NOMO-1 (cell line): ENCODE results near the gene SEMA3G.

ENCODE experiments used
- DNase-seq, 2 experiments: peaks; one replicate each; lab custom pipeline; 2025; ENCODE audit not compliant: unreplicated experiment in 2 of 2; lab: John Stamatoyannopoulos, UW

The SEMA3G gene

DNA sequence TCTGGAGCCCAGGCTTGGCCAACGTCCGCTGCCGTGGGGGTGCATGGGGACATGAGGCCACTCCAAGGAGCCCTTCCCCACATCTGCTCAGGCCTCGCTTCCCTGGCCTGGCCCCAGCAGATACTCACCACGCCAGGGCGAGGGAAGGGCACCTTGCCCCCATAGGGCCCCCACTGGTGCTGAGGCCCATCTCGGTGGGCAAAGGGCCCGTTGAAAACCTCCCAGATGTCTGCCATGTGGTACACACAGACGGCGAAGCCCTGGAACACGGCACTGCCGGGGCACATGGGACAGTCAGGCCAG is 4.7 kb downstream of the SEMA3G start:
- DNase-seq = no peak

DNA sequence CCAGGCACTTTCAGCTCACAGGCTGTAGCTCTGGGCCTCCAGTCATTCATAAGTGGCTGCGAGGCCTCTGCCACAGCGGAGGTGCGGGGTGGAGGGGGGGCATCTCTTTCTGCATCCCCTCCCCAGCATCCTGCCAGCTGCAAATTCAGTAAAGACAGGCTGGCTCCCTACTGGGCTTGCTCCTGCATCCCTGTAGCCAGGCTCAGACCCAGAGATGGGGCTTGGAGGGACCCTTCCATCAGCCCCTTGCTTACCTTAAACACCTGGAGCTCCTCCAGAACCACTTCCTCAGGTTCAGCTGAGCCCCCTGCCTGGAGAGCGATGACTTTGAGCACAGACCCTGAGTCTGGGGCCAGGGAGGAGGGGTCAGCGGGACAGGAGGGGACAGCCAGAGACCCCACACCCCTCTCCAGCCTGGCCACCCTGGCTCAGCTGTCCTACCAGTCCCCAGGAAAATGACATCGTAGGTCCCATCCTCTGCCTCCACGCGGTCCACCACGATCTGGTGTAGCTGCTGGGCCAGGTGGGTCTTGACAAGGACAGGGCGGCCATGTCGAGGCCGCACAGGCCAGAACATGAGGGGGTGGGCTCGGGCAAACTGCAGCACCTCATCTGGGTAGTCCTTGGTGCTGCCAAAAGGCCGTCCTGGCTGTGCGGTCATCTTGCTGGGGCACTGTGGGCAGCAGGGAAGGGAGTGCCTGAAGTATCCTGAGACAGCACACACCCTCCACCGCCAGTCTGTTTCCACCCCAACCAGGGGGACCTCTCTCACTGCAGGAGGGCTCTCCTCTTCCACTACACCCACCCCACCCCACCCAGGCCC is 5.3 kb downstream of the SEMA3G start:
- DNase-seq = no peak

DNA sequence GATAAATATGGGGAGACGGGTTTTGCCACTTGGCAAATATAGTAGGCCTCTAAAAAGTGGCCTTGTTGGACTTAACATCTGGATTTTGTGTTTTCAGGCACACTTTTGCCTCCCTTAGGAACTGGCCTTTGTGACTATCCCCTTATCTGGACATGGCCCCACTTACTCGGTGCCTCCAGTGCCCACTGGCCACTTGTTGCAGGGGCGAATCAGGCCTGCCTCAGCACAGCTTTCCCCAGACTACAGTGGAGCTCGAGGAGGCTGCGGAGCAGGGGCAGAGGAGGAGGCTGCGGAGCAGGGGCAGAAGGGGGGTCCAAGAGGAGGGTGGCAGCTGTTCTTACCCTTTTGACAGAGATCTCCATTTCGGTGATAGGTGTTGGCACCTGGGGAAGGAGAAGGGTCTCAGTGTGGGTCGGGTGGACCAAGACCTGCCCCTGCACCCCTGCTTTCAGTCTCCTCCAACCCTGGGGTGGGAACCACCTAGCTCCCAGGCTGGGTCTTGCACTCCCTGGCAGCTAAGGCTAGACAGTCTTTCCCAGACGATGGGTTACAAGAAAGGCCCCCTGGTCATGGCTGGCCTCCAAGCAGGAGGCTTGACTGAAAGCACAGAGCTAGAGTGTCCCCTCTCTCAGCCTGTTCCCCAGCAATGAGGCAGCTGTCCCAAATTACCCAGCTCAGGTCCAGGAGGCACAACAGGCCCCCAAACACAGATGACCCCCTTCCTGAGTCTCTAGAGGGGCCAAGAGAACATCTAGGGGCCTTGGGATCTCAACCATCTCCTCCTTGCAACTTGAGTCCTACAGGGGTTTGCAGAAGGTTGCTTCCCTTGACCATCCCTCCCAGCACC is 6.1 kb downstream of the SEMA3G start:
- DNase-seq = no peak

DNA sequence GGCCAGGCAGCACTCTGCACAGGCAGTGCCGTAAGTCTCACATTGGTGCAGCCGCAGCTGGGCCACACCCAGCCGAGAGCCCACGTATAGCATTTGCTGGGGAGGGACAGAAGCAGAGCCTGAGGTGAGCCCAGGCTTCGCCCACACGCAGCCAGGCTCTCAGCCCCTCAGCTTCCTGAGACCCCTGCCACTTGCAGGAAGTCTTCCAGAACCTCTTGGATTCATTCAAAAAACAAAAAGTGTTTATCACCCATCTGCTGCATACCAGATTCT is 6.9 kb downstream of the SEMA3G start:
- no peak for DNase-seq

DNA sequence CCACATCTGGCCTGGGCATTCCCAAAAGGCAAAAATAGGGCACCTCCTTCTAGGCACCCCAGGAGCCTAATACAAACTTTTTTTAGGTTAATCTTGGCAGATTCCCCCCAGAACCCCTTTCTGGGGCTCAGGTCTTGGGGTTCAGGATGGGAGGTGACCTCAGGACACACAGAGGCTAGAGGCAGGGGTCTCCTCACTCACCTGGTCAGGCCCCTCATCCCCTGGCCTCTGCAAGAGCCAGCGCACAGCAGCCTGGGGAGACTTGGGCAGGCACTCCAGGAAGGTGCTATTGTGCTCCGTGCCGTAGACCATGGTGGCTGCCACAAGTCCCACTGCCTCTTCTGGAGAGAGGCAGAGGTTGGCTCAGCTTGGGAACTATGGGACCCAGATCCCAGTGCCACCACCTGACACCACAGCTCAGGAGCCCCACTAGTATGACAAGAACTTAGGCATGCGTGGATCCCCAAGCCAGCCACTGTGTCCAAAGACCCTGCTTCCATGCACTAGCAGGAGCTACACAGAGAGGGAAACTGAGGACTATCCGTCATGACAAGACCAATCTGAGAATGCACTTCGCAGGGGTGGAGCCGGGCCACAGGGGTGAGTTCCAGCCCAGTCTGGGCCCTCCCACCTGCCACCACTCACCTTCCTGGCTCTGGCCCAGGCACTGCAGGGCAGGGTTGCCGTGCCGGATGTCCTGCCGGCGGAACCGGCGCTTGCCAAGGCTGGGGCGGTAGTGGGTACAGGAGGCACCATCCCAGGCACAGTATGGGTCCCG is 7.4 kb downstream of the SEMA3G start:
- DNase-seq = no peak

DNA sequence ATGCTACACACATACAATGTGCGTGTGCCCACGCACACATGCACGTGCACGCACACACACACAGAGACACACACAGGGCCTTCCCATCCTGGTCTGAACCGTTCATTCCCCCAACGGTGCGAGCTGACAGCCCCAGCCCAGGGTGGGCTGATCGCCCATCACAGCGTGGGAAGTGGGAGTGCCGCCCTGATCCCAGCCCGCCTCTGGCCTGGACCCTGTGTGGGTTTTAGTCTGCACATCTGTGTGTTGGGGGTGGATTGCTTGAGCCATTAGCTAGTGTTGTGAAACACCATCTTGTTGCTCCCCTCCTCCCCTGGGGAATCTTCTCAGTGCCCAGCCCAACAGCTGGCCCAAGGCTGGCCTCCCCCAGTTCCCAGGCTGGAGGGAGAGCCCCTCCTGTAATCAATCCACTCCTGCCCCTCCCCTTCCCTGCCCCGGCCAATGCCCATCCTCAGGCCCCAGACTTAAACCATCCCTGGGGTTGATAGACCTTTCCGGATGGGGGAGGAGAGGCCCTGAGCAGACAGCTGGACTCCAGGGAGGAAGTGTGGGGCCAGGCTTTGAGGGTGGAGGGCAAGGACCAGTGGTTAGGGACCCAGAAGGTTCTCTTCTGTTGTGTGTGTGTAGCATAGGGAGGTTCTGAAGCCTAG is 8.3 kb downstream of the SEMA3G start:
- peak; percentile 42 to 46 for DNase-seq

DNA sequence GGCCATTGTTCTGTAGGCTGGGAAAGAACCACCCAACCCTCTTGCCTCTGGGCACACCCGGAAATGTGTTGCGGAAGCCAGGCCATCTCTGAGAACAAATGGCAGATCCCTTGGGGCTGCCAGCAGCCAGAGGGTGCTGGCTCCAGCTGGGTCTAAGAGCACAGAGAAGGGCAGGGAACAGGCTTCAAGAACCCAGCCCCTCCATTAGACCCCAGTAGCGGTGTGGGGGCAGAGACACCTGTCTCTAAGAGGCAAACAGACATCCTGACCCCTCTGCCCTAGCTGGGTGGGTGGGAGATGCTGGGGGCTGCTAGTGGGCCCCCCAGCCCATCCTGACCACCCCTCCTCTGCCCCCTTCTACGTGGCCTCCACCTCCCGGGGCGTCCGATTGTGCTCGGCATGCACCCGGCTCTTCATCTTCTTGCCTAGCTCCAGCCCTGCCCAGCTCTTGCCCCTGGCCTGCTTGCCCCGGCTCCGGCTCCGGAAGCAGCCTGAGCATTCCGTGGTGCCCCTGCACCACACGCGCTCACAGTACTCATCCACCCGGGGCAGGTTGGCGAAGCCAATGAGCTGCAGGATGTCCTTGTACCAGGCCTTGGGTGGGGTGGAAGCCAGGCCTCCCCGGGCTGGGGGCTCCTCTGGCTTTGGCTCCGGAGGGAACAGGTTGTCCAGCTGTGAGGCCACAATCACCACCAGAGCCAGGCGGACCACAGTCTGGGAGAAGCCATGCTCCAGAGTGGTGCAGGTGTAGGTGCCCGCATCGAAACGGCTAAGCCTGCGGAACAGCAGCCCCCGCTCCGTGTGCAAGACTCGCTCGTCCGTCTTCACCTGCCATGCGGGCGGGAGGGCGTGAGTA is 9.4 kb downstream of the SEMA3G start:
- DNase-seq = no peak

DNA sequence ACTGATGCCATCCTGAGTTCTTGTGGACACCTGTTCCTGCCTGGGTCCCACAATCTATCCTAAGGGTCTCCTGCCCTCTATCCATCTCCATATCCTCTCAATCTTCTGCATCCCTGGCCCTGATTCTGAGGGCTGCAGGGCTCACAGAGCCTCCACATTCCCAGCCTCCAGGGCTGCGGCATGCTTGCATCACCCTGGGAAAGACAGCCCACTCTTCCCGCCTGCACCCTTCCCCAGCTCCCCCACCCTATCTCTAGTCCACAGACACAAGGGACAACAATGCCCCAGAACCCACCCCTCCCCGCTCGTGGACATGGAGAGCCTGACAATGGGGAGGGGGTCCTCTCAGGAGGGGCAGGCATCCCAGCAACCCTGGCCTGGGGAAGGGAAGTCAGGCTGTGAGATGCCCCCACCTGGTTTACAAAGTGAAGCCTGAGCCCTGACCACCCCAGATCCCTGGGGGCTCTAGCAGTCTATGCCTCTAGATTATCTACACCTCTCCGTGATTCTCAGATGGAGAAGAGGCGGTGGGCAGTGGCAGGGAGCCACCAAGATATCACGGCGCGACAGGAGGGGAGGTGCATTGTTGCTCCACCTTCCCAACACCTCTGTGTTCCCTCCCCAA is 10.3 kb downstream of the SEMA3G start:
- DNase-seq = no peak

DNA sequence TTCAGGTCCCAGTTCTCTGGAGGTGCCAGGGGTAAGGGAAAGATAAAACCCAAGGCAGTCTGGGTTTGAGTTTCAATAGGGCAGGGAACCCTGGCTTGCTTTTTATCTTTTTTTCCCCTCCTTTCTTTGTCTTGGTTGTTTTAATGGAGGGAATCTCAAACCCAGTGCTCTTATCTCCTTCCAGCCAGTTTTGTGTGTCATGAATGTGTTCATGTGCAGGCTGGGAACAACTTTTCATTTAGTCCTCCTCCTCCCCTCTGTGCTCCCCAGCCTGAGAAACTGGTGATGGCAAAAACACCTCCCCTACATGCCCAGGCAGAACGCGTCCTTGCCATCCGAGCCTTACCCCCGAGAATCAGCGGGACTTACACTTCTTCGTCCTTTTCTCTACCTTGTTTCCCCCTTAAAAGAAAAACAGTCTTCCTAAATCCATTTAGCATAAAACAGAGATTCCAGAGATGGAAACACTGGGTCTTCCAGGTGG is 10.9 kb downstream of the SEMA3G start:
- DNase-seq = no peak

DNA sequence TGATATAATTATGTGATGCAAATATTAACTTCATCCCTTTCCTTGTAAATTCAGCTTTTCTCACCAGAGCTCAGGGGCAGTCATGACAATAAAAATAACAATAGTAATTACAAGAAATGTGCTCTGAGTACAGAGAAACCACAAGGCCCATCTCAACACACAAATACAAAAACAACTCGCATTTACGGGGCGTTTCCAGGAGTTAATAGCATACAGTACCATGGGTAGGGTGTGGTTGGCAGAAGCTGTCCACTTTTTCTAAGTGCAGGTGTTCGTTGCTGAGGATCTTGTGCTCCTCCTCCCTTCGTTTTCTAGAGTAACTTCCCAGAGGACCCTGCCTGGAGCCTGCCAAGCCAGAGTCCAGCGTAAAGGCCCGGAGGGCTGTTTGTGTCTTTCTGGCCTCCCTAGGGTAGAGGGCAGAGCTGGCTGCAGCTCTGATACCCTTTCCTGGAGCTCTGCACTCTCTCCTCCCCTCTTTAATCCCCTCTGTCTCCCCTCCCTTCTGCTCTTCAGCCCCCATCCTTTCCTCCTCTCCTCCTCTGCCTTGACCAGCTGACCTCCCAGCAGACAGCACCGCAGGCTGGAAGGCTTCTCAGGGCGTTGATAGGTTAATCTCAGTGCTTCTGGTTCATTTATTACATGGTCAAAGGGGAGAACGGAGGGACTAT is 11.4 kb downstream of the SEMA3G start:
- DNase-seq = no peak

DNA sequence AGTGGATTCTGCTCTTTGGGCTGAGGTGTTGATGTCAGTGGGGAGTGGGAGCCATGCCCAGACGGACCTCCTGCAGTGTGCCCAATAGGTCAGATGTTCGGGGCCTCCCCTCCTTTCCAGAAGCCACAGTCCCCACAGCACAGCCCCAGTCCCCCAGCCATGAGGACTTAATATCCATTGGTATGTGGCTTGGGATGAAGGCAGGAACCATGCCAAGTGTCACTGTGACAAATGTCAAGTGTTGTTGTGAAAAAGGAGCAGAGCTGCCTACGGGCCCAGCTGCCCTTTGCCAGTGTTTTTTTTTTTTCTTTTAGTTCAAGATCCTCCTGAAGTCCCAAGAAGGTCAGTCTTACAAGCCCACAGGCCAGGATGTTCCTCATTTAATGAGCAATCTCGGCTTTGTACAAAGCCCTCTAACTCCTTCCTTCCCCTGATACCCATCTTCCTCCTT is 12.2 kb downstream of the SEMA3G start:
- peak in 1 of 2 experiments; percentile 36 for DNase-seq

DNA sequence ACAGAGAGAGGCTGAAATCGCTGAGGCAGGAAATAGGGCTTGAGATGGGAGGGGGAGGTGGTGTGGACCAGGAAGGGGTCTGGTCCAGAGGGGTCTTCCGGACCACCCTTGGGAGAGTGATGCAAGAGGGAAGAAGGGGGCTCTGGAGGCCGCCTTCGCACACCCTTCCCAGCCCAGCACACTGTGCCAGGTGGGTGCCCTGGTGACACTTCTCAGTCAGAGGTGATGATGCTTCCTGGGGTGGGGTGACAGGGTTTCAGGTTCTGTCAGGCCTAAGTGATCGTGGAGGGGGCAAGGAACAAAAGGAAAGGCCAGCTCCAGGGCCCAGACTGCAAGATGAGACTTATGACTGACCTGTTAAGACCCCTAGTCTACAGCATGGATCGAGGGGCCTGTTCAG is 12.7 kb downstream of the SEMA3G start:
- DNase-seq = no peak

DNA sequence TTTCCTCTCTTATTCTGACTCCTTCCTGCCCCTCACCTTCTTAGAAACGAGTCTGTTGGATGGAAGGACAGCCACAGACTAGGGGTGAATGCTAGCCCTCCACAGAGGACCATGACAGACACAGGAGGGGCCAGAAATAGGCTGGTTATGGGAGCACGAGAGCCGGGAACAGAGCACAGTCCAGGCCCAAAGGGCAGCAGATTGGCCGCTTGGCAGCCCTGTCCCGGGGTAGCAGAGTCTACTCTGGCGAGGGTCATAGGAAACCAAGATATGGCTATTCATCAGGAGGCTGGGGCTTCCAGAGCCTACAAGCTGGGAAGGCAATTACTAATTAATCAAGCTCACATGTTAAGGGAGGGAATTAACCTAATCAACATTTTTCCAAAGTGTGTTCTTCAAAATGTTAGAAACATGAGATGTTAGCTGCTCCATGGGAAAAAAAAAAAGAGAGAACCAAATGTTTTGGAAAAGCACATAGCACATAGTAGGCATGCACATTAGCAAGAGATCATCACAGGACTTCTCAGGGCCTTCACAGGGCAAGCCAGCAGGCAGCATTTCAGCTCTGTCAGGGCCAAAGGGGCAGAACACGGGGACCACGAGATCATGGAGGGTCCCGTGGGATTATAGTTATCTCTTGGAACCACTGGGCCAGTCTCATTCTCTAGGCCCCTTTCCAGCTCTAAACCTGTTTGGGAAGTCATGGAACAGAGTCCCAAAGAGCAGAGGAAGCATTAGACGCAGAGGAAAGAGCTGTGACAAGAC is 13.3 kb downstream of the SEMA3G start:
- DNase-seq = no peak

DNA sequence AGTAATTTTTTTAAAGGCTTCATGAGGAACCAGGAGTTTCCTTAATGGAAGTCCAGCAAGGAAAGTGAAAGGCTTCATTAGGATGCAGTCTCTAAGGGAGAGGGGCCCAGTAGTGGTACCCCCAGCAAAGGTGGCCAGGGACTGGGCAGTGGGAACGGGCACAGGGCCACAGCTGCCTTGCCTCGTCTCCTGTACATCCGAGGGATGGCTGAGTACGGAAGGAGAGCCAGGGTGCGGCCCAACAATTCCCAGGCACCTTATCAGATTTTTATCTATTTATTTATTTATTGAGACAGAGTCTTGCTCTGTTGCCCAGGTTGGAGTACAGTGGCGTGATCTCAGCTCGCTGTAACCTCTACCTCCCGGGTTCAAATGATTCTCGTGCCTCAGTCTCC is 14.5 kb downstream of the SEMA3G start:
- no peak for DNase-seq

DNA sequence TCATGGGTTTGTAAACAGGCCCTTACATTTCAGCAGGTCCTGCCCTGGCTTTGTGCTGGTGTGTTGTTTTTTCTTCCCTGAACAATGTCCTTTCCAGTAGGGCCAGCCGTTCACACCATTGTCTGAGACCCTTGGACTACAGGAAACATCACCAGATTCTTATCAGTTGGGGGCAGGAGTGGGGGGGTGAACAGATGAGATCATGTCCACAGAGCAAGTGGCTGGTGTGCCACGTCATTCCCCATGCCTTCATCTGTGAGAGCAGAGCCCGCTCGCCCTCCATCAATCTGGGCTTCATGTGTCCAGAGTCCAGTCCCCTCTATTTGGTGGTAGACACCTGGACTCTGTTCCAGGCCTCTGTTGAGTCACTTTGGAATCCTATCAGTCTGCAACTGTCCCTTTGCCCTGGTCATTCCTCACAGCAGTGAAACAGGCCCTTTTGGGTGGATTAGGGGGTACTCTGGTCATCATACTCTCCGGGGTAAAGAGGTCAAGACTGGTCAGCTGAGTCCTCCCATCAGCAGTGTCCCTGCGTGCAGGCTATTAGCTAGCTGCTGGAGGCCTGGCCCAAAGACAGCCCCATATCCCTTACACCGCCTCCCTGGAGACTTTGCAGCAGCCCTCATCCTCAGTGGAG is 15.0 kb downstream of the SEMA3G start:
- no peak for DNase-seq

DNA sequence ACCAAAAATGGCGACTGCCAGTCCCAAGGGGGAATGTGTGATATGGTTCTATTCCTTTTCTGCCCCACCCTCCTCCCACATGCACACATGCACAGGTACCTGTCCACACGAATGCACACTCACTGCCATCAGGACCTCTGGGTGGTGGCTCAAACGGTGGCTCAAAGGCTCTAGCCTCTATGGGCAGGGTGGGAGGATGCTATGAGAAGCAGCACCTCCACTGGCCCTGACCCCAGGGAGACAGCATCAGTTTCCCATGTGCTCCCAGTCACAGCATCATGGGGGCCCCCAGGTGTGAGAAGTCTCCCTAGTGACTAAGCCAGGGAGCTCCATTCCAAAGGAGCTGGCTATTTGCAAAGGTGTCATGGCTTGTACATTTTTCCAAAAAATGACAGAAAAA is 15.9 kb downstream of the SEMA3G start:
- DNase-seq = no peak

DNA sequence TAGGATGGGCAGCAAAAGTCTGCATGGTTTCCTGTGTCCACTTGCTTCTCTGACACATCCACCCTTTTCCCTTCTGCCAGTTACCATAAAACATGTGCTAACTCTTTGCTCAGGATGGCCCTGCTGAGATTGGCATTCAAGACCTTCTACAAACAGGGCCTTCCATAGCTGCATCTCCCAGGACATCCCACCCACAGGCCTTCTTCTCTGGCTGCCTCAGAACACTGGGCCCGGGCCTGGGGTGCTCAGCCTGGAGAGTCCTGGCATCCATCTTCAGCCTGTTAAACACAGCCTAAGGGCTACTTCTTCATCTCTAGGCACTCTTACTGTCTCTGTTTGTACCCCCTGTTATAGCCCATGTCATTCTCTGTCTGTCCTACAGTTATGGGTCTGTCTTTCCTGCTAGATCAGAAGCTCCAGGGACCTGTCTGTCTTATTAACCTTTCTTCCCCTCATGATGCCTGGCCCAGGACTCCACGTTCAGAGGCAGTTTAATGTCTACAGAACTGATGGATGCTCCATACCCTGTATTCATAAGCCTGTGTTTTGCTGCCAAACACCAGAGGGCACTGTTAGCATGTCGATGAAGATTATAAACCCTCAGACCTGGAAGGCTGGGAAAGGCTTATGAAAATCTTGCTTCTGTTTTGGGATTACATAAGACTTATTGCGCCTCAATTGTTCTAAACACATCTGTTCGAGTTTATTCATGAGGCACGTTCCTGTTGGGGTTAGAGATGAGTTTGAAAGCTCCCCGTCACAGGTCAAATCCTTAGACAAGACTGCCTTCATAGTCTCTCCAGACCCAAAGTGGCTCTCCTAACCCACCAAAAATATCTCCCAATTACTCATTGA is 16.5 kb downstream of the SEMA3G start:
- peak; percentile 32 to 48 for DNase-seq
